Esophagus squamous epithelium (tissue), 4 donors: ENCODE results near the gene ARMH3.

Source experiments
- POLR2A ChIP-seq, 4 donors: fragments of 450-650 bp; IDR thresholded peaks; one replicate each; pipeline ENCODE4 v1.6.1; 2017; ENCODE audit warnings: antibody characterized with exemption in 4 of 4, mild to moderate bottlenecking in 4 of 4, moderate library complexity in 3 of 4
- TF ChIP-seq, protein P1 (sequence below), 6 experiments: fragments of 450-650 bp in 4 of 6; fragments of 200-600 bp in 2 of 6; sonication (generic) in 2 of 6; IDR thresholded peaks; one replicate each; pipeline ENCODE4 v1.5.1; 2016 to 2019; ENCODE audit warnings: antibody characterized with exemption in 6 of 6, mild to moderate bottlenecking in 4 of 6, moderate library complexity in 4 of 6

DNA sequence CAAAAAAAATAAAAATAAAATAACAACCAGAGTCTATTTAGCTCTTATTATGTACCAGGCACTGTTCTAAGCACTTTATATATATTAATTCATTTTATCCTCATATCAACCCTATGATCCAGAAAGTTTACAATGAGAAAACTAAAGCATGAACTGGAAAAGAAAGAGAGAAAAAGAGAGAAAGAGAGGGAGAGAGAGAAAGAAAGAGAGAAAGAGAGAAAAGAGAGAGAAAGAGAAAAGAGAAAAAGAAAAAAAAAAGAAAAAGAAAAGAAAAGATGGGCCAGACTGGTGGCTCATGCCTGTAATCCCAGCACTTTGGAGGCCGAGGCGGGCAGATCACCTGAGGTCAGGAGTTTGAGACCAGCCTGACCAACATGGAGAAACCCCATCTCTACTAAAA, 9.9 kb downstream of the ARMH3 start:
- TF ChIP-seq, protein P1, sequence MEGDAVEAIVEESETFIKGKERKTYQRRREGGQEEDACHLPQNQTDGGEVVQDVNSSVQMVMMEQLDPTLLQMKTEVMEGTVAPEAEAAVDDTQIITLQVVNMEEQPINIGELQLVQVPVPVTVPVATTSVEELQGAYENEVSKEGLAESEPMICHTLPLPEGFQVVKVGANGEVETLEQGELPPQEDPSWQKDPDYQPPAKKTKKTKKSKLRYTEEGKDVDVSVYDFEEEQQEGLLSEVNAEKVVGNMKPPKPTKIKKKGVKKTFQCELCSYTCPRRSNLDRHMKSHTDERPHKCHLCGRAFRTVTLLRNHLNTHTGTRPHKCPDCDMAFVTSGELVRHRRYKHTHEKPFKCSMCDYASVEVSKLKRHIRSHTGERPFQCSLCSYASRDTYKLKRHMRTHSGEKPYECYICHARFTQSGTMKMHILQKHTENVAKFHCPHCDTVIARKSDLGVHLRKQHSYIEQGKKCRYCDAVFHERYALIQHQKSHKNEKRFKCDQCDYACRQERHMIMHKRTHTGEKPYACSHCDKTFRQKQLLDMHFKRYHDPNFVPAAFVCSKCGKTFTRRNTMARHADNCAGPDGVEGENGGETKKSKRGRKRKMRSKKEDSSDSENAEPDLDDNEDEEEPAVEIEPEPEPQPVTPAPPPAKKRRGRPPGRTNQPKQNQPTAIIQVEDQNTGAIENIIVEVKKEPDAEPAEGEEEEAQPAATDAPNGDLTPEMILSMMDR (IDR thresholded peaks at IDR 0.05): no peak
- no peak for TF ChIP-seq POLR2A (IDR thresholded peaks at IDR 0.05)
